Ovary (tissue), 3 donors: ENCODE data around the gene FAM90A26.

Experiments
- EP300 ChIP-seq: sonication (generic); formaldehyde crosslinking; IDR thresholded peaks from one replicate; pipeline ENCODE4 v1.6.1; 2017; ENCODE audit warnings: antibody characterized with exemption
- POLR2A ChIP-seq: fragments of 450-650 bp; IDR thresholded peaks from one replicate; pipeline ENCODE4 v1.6.1; 2017; ENCODE audit warnings: antibody characterized with exemption, mild to moderate bottlenecking, moderate library complexity
- TF ChIP-seq, protein P1 (sequence below), 3 donors: fragments of 450-650 bp in 2 of 3; fragments of 200-600 bp in 1 of 3; IDR thresholded peaks; one replicate each; pipeline versions ENCODE4 v1.5.1 to v1.8.0; 2016 to 2022; ENCODE audit warnings: antibody characterized with exemption in 3 of 3, mild to moderate bottlenecking in 1 of 3
- donor health status: DM: no; HTN: no; CAD: no.

DNA sequence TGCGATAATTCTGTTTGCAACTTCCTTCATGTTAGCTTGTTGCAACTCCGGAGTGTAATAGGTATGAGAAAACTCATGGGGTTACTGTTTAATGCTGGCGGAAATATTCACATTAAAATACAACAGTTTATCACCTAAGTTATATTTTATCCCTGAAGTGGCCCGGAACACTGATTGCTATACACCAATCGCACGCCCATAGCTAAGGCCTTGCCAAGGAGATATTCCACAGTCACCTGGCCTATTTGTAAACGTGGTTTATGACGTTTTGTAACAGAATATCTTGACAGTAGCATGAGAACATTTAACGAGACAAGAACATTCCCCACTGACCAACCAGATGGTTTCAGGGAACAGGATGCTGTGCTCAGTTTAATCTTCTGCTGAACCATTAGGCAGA is 23.2 kb upstream of the FAM90A26 start:
- TF ChIP-seq, protein P1, sequence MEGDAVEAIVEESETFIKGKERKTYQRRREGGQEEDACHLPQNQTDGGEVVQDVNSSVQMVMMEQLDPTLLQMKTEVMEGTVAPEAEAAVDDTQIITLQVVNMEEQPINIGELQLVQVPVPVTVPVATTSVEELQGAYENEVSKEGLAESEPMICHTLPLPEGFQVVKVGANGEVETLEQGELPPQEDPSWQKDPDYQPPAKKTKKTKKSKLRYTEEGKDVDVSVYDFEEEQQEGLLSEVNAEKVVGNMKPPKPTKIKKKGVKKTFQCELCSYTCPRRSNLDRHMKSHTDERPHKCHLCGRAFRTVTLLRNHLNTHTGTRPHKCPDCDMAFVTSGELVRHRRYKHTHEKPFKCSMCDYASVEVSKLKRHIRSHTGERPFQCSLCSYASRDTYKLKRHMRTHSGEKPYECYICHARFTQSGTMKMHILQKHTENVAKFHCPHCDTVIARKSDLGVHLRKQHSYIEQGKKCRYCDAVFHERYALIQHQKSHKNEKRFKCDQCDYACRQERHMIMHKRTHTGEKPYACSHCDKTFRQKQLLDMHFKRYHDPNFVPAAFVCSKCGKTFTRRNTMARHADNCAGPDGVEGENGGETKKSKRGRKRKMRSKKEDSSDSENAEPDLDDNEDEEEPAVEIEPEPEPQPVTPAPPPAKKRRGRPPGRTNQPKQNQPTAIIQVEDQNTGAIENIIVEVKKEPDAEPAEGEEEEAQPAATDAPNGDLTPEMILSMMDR (IDR thresholded peaks at IDR 0.05): no peak
- TF ChIP-seq POLR2A (no peak), EP300 (no peak)
